GM19463 (cell line): ENCODE data around the gene TDRD5.

Experiments used
- ATAC-seq: cut with Tn5 transposase; IDR thresholded peaks from one replicate; pipeline ENCODE4 v1.9.1; 2021; ENCODE audit warnings: mild to moderate bottlenecking, moderate library complexity; ENCODE audit not compliant: unreplicated experiment

TDRD5 gene, protein sequence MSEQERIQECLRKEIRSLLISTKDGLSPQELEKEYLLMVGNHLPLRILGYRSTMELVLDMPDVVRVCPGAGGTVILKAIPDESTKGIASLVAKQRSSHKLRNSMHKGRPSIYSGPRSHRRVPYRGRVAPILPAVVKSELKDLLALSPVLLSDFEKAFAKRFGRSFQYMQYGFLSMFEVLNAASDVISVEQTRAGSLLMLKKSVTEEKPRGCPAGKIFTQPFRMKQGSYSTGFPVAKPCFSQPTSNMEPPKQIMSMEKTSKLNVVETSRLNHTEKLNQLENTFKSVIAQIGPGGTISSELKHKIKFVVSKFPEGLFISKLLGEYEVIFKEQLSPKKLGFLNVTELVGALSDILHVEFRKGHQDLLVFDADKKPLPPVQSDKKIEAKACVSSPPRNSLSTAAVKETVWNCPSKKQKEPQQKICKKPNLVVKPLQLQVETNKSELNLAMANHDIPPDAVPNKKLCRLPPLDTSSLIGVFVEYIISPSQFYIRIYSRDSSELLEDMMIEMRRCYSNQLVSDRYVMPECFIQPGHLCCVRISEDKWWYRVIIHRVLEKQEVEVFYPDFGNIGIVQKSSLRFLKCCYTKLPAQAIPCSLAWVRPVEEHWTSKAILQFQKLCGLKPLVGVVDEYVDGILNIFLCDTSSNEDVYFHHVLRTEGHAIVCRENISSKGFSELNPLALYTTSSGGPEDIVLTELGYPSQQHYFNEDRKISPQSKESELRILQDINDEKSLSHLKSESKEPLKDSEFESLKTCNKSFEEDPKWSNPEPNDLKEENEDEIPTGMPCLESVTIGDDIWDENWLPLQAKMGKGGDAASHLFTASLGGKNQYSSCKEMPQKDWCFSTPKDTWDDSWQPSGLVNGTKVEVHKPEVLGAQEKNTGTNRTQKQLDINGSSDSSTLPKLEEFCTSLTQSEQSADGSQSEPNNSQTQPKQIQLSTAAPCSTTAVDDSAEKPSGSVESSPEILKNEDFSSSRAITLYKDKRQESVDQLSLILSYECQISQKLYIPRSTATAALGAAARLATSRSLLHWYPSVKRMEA

DNA sequence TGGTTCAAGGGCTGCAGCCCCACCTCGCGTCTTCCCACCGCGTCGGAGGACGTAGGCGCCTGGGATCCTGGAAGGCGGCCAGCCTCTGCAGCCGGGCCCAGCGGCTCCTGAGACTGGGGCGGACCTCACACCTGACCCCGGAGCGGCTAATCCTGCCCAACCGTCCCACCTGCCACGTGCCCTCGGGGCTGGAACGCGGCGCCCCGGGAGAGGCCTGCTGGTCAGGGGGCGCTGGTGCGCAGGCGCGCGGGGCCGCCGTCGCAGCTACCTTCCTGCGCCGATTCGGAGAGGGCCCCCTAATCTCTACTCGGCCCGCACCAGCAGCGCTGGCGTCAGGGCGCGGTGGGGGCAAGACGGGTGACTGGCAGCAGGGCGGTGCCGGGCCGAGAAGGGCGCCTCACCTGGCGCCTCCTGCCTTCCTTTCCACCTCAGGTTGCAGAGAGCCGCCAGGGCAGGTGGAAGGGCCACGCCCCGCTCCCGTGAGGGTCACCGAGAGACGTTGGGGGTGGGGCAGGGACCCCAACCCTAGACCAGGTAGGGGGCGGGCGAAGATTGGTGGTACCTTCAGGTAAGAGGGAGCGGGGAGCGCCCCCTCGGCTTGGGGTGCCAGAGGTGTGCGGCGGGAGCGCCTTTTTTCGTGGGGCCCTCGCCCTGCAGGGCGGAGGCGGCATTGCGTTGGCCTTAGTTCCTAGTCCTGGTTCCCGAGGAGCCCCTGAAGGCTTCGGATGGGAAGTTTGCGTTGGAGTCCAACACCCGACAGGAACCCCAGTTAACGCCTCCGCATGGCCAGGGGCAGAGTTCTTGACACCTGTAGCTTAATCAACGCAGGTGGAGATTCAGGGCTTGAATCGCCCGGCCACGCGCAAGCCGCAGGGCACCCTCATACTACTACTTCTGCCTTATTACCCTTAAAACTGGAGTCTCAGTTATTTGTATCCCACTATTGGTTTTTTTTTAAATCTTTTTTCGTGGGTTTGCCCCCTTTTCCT lies at the start of gene TDRD5:
TDRD5 (plus strand) TSS at position 241 of the 989 bp plus-strand sequence. CDS start 784 bp downstream, outside the sequence.
- ATAC-seq, result no peak

- no peak for ATAC-seq
Observed at GRCh38 chr1:179545321-179545720, 46.3 kb upstream of the TDRD5 start.

DNA sequence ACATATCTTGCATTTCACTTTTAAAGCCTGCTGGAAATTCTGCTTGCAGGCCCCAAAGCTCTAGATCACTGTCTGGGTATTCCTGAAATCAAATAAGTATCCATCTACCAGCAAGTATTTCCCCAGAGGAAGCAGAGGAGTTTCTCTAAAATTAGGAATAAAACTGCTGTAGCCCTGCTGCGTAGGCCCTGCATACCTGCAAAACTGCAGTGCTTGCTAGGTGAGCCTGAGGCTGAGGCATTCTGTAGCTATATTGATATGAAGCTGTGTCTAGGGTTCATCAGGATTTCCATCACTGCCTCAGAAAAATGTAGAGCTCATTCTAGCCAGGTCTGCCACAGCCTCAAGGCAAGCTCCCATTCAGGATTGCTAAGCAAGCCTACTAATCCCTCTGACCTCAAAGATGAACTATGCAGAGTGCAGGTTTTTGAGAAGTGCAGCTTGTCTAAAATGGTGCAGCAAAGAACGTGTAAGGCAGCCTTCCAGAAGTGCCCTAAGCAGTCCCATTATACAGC lies 44.6 kb upstream of the TDRD5 start:
- no peak for ATAC-seq

DNA sequence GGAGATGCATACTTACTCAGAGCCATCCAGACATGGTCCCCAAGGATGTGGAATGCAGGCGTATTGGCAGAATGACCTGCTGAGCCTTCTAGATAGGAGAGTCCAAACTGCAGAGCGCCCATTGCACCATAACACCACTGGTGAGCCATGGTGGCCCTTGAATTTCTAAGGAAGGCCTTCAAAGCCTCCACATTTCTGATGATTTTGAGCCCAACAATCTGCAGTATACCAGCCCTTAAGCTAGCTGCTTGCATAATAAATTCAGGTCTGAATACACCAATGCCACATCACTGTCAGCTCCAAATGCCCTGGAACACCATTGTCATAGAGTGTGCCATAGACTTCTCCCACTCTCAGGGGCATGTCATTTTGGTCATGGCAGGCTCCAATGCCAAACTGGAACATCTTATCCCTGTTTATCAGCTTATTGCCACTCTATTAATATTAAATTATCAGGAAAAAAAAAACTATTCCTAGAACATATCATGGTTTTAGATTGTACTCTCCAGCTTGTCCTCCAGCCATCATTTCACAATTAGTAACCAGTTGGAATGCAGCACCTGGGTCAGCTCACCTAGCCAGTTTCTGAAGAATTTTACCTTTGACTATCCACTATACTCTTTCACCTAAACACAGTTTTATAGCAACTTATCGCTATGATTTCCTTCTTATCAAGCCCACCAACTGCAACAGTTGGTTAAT lies 42.8 kb upstream of the TDRD5 start:
- no peak for ATAC-seq

DNA sequence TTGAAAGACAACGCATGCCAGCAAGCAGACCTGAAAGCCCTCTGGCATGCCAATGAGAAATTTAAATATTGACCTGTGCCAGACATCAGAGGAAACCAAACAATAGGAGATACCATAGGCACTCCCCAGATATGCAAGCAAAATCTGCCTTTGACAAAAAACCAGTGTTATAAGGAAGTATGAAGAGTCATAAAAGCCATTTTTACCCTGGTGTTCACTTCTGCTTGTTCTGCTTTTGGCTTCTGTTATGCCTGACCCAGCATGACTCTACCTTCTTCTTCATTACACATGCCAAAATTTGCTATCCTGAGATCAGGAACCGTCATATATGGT lies 42.3 kb upstream of the TDRD5 start:
- no peak for ATAC-seq

DNA sequence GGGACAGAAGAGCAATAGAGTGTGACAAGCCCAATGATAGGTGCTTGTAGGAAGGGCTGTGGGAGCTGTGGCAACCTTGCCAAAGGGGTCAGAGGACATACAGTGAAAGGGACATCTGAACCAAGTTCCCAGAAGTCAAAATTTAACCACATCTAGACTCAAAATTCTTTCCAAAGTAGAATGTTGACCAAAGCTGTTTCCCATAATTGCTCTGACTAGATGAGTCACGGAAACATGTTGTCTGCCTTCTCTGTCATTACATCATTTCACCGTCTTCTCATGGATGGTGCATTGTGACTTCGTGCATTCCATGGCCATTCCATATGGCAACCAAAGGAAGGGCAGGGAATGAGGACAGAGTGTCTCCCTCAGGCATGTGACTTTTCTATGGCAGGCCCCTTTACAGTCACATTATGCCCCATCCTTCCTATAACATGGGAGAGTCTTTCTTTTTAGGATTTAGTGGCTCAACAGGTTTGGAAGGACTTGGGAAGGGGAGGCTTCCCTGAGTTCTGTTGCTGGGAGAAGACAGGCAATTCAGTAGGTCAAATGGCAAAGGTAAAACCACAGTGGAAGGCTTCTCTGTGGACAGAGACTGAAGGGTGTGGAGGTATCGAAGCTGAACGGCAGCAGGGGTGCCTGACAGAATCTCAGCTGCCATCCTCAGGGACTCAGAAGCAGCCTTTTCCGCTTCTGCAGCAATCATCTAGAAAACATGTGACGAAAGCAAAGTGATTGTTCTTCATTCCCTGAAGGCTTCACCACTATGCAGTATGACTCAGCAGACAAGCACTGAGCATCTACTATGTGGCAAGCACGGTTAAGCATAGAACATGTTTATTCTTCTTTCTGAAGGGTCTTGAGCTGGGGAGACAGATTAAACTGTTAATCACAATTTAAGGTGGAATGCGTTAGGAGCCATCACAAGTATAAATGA lies 40.6 kb upstream of the TDRD5 start:
- peak; percentile 56 for ATAC-seq

GRCh38 chr1:179554427-179554826 lies 37.2 kb upstream of the TDRD5 start:
- no peak for ATAC-seq

DNA sequence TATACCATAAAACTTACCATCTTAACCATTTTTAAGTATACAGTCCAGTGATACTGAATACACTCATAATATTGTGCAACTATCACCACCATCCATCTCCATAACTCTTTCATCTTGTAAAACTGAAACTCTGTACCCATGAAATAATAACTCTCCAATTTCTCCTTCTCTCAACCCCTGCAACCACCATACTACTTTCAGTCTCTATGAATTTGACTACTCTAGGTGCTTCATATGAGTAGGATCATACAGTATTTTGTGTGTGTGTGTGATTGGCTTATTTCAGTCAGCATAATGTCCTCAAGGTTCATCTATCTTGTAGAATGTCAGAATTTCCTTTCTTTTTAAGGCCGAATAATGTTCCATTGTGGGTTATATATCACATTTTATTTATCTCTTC lies 33.6 kb upstream of the TDRD5 start:
- no peak for ATAC-seq

DNA sequence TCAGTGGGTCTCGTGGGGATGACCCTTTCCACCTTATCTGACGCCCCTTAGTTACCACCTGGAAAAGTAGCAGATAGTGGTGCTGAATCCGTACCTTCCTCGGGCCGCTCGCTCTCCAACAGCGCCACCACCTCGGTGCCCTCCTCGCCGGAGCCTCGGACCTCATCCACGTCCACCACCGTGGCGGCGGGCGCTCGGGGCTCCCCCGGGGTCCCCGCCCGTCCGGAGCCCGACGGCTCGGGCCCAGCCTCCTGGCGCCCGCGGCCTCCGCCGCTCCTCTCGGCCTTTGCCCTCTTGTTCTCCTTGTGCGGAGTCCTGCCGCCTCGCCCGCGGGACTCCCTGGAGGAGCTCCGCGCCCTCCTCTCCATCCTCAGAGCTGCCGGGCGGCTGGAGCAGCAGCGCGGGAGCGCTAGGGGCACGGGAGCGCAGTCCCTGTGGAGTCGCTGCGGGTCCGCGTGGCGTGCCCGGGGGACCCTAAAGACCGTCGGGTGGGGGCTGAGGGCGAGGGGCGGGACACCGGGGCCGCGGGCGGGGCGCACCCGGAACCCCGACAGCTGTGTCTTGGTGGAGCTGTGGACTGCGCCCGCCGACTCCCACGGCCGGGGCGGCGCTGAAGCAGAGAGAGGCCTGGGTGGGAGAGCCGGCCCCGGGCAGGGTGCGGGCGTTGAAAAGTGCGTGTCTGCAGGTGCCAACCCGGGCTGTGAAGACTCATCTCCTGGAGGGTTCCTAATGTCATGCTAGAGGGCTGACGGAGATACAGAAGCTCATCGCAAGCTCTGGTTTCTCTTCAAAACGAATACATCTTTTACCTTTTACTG lies 15.9 kb upstream of the TDRD5 start, which contains the start of gene NPHS2:
NPHS2 (minus strand) TSS at position 452 of the 818 bp plus-strand sequence; CDS start at position 368, 84 bp downstream.
- ATAC-seq, result no peak

DNA sequence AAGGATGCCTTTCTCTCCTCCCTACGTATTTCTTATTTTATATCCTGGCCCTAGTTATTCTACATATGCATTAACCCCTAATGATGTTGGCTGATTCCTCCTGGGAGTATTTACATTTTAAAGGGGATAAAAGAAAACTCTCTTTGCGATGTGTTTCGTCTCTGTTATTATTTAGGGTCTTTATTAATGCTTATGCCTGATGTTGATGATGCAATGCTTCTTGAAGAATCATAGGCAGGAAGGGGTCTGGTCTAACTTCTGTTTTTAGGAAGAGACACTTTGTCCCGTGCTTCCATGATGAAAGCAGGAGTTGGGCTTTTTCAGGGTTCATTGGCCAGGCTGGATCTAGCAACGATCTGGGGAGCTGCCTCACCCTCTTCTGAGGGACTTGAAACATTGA lies 15.1 kb upstream of the TDRD5 start:
- no peak for ATAC-seq

DNA sequence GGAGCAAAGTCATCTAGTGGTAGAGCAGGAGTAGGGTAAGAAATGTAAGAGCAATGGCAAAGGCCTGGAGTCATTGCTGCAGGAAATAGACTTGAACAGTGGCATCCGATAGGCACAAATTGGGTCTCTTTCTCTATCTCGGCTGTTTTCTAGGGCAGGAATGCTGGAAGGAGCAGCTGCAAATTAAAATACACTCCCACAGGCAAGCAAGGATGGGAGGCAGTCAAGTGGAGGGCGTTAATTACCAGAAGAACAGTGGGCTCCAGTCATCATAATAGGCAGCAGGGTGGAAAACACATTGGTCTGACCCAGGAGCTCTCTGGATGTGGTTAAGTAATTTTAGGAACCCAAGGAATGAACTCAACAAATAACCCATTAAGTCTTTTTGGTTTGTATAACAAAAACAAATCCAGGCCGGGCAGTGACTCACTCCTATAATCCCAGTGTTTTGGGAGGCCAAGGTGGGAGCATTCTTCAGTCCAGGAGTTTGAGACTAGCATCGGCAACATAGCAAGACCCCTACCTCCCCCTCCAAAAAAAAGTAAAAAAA lies 7.8 kb upstream of the TDRD5 start:
- ATAC-seq, result no peak

DNA sequence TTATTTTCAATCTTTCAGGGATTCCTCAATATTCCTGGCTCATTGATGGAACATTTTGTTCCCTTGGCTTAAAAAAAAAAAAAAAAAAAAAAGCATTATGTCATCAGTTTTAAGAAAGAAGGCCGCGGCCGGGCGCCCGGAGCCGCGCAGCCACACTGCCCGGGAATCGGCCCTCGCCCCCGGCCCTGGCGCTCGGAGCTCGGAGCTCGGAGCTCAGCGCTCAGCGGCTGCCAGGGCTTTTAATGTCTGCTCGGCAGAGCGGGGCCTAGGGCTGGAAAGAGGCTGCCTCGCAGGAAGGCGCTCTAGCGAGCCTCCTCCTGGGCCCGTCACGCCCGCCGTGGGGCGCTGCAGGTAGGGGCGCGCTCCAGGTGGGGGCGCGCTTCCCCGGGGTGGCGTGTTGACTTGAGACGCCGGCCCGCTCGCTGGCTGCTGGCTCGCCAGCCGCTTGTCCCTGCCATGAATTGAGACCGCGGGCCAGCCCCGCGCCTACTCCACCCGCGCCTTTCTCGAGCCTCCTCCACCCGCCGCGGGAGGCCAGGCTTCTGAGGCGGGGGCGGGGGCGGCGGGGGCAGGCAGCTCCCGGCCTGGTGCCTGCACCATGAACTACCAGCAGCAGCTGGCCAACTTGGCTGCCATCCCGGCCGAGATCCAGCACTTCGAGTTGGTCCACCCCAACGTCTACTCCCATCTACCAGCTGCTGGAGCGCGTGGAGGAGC lies 5.4 kb upstream of the TDRD5 start:
- ATAC-seq, result no peak

GRCh38 chr1:179587336-179587735 lies 4.3 kb upstream of the TDRD5 start:
- no peak for ATAC-seq

GRCh38 chr1:179588425-179589024 lies 3.1 kb upstream of the TDRD5 start:
- no peak for ATAC-seq

DNA sequence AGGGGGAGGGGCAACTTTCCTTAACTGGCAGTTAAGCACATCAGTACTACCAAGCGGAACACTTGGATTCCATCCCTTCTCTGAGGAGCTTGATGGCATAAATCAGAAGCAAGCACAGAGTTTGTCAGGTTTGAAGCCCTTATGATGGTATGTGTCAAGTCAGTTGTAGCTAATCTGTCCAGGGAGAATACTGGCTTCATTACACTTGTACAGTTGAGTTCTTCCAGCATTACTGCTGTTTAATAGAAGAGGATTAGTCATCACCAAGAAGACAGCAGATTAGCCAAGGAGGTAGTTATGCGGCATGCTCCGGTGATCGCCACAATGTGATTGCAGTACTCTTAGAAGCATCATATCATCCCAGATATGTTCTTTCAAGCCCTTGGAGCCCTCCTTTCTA lies 2.1 kb upstream of the TDRD5 start:
- ATAC-seq, result no peak

DNA sequence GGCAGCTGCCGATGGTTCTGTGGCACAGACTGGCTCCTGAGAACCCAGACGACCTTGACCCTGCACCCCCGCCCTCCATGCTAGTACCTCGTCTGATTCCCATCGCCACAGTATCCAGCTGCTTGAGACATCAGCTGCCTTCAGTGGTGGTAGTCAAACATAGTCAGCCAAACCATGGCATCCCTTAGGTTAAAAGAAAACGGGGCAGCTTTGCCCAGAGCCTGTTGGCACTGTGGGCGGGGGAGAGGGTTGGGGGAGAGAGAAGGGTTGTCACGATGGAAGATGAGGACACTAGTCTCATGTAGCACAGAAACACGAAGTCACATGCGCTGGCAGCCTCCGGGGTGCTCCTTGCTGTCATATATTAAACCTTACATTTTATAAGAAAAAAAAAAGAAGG lies 961 bp upstream of the TDRD5 start:
- no peak for ATAC-seq
